HG03064 (cell line): ENCODE data around the gene ANAPC5.
A peak's percentile ranks its signal among the peaks of the same experiment; 100 is the strongest.
"Not testable (repeated sequence)": the region's sequence is repeated elsewhere in the genome, so short reads cannot be mapped to it uniquely, and the experiment has no call there.

Experiments used
- ATAC-seq: cut with Tn5 transposase; IDR thresholded peaks from one replicate; pipeline ENCODE4 v1.9.1; 2021; ENCODE audit warnings: low read depth; ENCODE audit not compliant: unreplicated experiment

The ANAPC5 gene, protein sequence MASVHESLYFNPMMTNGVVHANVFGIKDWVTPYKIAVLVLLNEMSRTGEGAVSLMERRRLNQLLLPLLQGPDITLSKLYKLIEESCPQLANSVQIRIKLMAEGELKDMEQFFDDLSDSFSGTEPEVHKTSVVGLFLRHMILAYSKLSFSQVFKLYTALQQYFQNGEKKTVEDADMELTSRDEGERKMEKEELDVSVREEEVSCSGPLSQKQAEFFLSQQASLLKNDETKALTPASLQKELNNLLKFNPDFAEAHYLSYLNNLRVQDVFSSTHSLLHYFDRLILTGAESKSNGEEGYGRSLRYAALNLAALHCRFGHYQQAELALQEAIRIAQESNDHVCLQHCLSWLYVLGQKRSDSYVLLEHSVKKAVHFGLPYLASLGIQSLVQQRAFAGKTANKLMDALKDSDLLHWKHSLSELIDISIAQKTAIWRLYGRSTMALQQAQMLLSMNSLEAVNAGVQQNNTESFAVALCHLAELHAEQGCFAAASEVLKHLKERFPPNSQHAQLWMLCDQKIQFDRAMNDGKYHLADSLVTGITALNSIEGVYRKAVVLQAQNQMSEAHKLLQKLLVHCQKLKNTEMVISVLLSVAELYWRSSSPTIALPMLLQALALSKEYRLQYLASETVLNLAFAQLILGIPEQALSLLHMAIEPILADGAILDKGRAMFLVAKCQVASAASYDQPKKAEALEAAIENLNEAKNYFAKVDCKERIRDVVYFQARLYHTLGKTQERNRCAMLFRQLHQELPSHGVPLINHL

DNA sequence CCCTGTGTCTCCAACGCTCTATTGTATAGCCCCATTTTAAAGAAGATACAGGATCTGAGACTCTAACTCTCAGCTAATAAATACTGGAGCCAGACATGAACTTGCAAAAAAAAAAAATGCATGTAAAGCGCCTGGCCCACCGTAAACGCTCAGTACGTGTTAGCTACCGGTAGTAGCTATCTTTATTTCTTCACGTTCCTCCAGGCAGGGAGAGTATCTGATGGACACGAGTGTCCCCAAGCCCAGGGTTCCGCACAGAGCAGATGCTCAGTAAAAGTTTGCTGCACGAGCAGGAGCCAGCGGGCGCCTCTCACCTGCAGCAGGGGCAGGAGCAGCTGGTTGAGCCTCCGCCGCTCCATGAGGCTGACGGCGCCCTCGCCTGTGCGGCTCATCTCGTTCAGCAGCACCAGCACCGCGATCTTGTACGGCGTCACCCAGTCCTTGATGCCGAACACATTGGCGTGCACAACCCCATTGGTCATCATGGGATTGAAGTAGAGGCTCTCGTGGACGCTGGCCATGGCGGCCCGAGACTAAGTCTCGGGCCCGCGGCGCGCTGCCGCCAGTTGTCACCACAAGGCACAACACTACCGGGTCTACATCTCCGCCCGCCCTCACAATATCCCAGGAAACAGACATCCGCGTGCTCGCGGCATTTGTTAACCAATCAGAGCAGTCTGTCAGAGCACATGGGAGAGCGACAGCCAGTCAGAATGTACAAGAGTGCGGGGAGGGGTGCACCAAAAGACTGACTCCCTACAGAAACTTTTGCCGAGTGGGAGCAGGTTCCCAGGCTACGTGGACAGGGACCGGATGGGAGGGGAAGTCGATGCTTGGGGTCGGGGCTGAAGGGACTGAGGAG lies at the start of gene ANAPC5:
Gene ANAPC5 (minus strand): TSS at position 592 of the 862 bp plus-strand sequence. CDS start 71 bp downstream, at position 521.
- ATAC-seq, result peak; percentile 89

DNA sequence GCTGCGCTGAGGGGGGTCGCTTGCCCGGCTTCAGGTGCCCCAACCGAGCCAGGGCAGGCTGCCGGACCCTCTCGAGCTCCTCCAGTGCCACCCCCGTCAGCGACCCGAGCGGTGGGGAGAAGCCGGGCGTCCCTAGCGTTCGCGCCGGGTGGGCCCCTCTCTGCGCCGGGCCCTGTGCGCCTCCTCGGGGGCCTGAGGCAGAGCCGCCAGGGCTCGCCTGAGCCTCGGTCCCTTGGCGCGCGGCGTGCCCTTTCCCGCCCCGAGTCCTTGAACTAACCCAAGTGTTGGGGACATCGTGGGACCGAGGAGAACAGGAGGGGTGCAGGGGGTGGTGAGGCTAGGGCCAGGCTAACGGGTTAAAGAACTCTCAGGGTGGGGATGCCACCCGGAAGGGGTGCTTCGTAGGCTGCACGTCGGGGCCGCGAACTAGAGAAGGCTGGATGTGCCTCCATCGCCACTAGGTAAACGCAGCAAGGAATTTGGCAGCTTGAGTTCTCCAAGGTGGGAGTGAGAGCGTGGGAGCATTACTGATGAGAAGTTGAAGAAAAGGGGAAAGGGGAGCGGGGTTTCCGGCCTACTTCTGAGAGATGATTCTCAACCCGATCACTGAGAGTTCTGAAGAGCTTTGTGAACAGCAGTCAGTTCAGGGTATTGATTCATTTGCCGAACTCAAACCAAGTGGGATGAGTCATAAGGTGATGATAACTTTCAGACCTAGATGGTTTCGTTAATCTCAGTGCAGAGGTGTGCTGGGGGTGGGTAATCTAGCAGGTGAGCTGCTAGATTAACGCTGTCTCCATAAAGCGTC lies 48.3 kb upstream of the ANAPC5 start:
- peak; percentile 40 for ATAC-seq

DNA sequence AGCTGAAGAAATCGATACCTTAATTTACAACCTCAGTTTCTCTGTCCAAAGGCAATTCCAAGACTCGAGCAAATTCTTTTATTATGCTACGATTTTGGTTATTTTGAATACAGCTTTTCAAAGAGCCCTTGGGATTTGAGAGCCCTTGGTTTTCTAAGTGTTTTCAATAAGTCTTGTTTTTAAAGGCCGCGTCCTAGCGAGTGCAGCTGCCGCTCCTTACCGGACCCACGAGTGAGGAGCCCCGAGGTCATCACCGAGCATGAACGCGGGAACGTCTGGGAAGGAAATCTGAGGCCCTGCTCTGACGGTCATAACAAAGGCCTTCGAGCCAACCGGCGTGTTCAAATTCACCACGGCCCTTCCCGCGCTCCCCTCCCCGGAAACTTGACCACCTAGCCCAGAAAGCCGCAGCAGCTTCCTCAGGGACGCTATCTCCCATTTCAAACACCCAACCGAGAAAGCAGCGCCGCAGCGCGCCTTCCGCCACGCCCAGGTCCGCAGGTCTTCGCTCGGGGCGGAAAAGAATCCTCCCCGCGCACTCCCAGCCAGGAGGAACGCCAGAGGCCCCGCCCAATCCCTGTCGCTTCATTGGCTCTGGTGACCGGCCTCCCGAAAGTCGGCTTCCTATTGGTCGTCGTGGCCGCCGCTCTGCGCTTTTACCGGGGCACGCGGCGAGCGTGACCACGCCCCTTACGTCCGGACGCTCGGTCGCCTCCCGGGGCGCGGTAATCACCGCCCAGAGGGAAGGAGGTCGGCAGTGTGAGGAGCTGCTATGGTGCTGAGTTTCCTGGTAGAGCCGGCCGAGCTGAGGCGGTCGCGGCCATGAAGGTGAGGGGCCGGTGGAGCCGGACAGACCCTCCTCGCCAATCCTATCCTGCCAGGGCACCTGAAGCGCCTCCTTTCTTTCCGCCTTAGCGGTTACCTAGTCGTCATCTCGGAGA lies 47.5 kb upstream of the ANAPC5 start, which contains the start of gene RNF34:
Gene RNF34 (plus strand): TSS at position 728 of the 941 bp plus-strand sequence. CDS start 95 bp downstream, at position 823.
- peak; percentile 86 for ATAC-seq

DNA sequence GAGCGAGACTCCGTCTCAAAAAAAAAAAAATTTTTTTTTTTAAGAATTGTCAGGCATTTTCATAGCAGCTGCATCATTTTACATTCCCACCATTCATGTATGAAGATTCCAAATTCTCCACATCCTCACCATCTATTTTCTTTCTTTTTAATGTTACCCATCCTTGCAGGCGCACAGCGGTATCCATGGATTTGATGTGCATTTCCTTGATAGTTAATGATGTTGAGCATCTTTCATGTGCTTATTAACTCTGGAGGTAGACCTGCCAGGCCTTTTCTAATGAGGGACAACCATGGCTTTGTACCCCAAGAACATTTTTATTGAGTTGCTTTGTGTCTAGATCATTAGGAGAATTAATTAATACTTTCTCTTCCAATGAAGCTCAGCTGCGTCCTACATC lies 46.1 kb upstream of the ANAPC5 start:
- ATAC-seq, result no peak

DNA sequence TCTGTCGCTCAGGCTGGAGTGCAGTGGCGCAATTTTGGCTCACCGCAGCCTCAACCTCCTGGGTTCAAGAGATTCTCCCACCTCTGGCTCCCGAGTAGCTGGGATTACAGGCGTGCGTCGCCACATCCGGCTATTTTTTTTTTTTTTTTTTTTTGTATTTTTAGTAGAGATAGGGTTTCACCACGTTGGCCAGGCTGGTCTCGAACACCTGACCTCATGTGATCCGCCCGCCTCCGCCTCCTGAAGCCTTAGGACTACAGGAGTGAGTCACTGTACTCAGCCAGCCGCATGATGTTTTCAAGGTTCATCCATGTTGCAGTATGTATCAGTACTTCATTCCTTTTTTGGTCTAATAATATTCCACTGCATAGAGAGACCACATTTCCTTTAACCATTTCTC lies 45.3 kb upstream of the ANAPC5 start:
- no peak for ATAC-seq

DNA sequence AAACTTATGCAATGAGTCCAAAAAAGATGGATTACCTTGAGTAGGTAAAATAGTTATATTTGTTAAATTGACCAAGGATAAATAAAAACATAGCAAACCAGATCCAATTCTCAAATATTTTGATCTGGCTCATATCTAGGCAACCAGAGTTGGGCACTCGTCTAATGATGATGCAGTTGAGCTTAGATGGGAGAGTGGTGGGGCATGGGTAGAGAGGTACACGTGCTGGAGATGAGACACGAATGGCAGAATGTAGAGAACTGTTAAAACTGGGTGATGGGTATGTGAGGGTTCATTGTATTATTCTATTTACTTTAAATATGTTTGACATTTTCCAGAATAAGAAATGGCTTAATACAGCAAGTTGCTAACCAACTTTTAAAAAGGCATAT lies 40.1 kb upstream of the ANAPC5 start:
- ATAC-seq, result no peak

DNA sequence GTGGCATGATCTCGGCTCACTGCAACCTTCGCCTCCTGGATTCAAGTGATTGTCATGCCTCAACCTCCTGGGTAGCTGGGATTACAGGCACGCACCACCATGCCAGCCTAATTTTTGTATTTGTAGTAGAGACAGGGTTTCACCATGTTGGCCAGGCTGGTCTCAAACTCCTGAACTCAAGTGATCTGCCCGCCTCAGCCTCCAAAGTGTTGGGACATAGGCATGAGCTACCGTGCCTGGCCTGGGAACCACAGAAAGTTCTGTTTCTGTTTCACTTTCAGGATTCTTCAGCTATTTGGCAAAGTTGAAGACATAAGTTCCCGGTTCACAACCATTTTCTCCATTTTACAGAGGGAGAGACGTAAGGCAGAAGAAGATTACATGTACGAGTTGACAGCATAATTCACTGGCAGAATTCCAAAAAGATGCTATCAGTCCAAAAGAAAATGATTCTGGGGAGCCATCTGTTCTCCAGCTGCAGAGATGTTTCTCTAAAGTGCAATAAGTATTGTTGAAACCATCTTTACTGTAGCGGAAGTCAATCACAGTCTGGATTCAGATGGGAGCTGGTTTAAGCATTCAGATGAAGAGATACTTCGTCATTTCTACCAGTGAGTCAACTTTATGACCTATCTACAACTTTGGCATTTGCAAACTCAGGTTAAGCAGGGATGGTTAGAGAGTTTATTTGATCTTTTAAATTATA lies 39.6 kb upstream of the ANAPC5 start:
- no peak for ATAC-seq

DNA sequence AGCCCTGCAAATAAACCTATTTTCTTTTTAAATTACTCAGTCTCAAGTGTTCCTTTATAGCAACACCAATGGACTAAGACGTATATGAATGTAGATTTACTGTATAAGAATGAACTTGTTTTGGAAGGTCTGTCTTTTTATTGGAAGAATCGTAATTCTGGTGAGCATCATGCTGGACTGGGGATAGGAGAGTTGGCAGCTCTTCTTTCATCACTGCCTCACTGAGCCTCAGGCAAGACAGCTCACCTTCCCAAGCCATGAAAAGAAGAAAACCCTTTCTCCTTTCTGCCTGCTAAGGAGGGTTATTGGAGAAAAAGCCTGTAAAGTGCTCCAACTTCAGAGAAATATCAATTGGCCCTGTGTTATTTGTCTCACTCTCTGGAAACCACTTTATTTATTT lies 38.6 kb upstream of the ANAPC5 start:
- no peak for ATAC-seq

DNA sequence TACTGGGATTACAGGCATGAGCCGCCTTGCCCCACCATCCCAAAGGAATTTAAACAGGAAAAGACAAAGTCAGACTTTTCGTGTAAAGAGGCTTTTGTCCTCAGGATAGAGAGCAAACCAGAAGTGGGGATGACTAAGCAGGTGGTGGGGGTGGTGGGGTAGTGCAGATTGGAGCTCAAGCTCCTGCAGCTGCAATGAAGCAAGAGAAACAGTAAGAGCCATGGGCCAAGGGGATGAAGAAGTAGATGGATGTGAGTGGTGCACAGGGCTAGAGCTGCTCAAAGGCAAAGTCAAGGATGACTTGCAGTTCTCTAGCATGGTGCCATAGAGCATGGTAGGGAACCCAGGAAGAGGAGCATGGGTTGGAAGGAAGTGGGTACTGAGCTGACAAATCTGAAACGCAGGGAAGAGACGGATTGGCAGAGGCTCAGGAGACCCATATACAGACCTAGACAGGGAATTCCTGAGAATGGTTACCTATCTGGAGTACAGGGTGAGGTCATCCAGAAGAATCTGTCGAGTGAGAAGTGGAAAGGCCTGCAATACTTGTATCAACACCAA lies 36.3 kb upstream of the ANAPC5 start:
- ATAC-seq, result no peak

DNA sequence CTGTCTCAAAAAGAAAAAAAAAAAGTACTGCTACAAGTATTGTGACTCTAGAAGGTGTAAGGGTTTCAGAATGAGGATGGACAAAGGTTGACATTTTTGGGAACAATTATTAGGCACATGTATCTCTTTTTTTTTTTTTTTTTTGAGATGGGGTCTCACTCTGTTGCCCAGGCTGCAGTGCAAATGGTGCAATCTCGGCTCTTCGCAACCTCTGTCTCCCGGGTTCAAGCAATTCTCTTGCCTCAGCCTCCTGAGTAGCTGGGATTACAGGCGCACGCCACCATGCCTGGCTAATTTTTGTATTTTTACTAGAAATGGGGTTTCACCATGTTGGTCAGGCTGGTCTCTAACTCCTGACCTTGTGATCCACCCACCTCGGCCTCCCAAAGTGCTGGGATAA lies 32.7 kb upstream of the ANAPC5 start:
- ATAC-seq, result not testable (repeated sequence)

DNA sequence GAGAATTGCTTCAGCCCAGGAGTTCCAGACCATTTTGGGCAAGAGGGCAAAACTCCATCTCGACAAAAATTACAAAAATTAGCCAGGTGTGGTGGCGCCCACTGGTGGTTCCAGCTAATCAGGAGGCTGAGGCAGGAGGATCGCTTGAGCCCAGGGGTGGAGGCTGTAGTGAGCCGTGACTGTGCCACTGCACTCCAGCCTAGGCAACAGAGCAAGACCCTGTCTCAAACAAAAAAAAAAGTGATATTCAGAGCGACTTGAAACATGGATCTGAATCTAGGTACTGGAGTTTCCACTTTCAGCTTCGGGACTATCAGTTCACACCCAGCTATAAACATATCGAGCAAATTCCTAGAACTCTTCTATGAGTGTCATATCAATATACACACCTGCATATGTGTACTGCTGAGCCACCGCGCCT lies 31.4 kb upstream of the ANAPC5 start:
- ATAC-seq, result no peak

DNA sequence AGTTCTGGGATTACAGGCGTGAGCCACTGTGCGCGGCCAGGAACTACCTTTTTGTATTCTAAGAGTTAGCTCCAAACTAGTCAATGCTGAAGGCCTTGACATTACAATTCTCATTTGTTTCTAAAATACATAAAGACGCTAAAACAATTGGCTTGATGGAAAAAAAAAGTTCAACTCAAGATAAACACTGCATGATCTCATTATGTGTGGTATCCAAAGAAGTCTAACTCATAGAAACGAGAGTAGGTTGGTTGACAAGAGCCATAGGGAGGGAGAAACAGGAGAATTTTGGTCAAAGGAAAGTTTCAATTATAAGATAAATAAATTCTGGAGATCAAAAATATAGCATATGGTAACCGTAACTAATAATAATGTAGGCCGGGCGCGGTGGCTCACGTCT lies 27.7 kb upstream of the ANAPC5 start:
- ATAC-seq, result no peak

DNA sequence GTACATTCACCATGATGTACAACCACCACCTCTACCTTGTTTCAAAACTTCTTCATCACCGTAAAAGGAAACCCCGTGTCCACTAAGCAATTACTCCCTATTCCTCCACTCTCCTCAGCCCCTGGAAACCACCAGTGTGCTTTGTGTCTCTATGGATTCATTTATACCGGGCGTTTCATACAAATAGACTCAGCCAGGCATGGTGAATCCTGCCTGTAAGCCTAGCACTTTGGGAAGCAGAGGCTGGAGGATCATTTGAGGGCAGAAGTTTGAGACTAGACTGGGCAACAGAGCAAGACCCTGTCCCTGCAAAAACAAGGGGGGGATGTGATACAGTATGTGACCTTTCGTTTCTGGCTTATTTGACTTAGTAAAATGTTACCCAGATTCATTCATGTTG lies 26.5 kb upstream of the ANAPC5 start:
- no peak for ATAC-seq

DNA sequence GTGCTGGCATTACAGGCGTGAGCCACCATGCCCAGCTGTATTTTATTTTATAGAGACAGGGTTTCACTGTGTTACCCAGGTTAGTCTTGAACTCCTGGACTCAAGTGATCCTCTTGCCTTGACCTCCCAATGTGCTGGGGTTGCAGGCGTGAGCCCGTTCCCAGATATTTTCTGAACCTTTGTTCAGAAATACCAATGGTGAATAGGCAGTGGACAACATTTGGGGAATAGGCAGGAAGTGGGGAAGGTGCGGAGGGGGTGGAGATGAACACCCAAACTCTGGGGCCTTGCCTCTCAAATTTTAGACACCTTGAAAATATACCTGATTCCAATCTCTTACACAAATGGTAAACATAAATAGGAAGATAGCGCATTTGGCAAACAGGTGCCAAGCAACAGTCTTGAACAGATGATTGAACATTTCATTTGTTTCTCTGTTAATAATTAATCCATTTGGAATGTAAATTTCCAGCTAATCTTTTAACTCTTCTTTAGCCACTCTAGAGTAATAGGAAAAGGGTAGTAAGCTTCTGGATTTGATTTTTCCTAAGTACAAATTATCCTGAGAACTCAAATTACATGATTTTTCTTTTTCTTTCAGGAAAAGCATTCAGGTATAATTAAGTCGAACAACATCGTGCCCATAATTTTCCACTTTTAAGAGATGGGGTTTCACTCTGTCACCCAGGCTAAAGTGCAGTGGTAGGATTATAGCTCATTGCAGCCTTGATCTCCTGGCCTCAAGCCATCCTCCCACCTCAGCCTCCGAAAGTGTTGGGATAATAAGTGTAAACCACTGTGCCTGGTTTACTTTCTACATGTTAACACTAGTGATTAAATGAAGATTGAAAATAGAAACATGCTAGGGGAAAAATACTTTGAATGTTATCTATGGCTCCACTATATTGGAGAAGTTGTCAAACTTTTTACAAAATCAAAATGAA lies 24.8 kb upstream of the ANAPC5 start:
- no peak for ATAC-seq

DNA sequence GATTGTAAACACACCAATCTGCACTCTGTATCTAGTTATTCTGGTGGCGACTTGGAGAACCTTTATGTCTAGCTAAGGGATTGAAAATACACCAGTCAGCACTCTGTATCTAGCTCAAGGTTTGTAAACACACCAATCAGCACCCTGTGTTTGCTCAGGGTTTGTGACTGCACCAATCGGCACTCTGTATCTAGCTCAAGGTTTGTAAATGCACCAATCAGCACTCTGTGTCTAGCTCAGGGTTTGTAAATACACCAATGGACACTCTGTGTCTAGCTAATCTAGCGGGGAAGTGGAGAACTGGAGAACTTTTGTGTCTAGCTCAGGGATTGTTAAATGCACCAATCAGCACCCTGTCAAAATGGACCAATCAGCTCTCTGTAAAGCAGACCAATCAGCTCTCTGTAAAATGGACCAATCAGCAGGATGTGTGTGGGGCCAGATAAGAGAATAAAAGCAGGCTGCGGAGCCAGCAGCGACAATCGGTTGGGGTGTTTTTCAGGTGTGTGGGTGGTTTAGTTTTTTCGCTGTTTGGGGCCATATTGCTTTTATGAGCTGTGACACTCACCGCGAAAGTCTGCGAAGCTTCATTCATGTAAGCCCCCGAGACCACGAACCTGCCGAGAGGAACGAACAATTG lies 22.9 kb upstream of the ANAPC5 start:
- ATAC-seq, result not testable (repeated sequence)

DNA sequence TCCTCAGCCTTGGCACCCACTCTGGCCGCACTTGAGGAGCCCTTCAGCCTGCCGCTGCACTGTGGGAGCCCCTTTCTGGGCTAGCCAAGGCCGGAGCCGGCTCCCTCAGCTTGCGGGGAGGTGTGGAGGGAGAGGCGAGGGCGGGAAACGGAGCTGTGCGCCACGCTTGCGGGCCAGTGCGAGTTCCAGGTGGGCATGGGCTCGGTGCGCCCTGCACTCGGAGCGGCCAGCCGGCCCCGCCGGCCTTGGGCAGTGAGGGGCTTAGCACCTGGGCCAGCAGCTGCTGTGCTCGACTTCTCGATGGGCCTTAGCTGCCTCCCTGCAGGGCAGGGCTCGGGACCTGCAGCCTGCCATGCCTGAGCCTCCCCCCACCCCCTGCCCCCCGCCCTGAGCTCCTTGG lies 22.1 kb upstream of the ANAPC5 start:
- not testable (repeated sequence) for ATAC-seq
